HUES6 (cell line): ENCODE measurements around the gene ARHGEF7.

ENCODE experiments used
- H3K27ac ChIP-seq: 2 replicates; pipeline ENCODE4 v1.7.0; 2013; ENCODE audit warnings: low read depth, mild to moderate bottlenecking, low read length, inconsistent platforms
- H3K27me3 ChIP-seq: 2 replicates; pipeline ENCODE4 v1.6.1; 2013; ENCODE audit warnings: low read length; ENCODE audit not compliant: control insufficient read depth, insufficient read depth
- H3K36me3 ChIP-seq: 2 replicates; pipeline ENCODE4 v1.6.1; 2013; ENCODE audit warnings: low read length; ENCODE audit not compliant: control insufficient read depth, insufficient read depth
- H3K4me1 ChIP-seq: 2 replicates; pipeline ENCODE4 v1.6.1; 2013; ENCODE audit warnings: low read length; ENCODE audit not compliant: control insufficient read depth, insufficient read depth
- H3K4me3 ChIP-seq: 2 replicates; pipeline ENCODE4 v1.5.1; 2013; ENCODE audit warnings: low read depth, low read length
- H3K9ac ChIP-seq: one replicate; pipeline ENCODE4 v1.6.1; 2013; ENCODE audit warnings: mild to moderate bottlenecking, low read length
- H3K9me3 ChIP-seq: 2 replicates; pipeline ENCODE4 v1.6.1; 2013; ENCODE audit warnings: low read depth, low read length; ENCODE audit not compliant: control insufficient read depth, insufficient read depth

Gene ARHGEF7

GRCh38 chr13:111339366-111340143 is 224.4 kb downstream of the ARHGEF7 start:
- no peak overlapping the region for H3K4me3 ChIP-seq
- no peak overlapping the region for H3K9ac ChIP-seq
- H3K36me3 ChIP-seq: no peaks in the 10 kb centered on the region
- no peak overlapping the region for H3K27ac ChIP-seq
- H3K4me1 ChIP-seq: no peaks in the 10 kb centered on the region
- no peaks in the 10 kb centered on the region for H3K27me3 ChIP-seq
- H3K9me3 ChIP-seq: peaks cover 2% of the 10 kb centered on the region; the same call in 1 of the 2 replicates

DNA sequence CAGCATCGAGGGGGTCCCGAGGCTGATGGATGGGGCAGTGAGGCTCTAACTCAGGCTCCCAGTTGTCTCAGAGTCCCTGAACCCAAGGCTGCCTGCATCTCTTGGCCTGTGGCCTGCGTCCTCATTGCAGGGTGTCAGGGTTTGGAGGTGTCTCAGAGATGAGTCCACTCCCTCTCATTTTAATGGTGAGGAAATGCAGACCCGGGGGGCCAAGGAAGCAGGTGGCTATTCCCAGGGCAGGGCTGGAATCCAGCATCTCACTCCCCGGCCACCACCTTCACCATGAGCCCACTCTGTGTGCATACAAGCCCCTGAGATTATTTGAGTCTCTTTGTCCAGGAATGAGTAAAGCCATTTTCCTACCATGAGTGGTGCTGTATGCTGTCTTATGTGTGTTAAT is 226.8 kb downstream of the ARHGEF7 start:
- Histone ChIP-seq H3K9me3 (no peaks in the 10 kb centered on the region), H3K4me3 (no peak overlapping the region), H3K4me1 (no peaks in the 10 kb centered on the region), H3K27me3 (no peaks in the 10 kb centered on the region), H3K36me3 (no peaks in the 10 kb centered on the region), H3K27ac (no peak overlapping the region), H3K9ac (no peak overlapping the region)

GRCh38 chr13:111342721-111343120 is 227.6 kb downstream of the ARHGEF7 start:
- Histone ChIP-seq H3K9ac (no peak overlapping the region), H3K27ac (no peak overlapping the region), H3K36me3 (no peaks in the 10 kb centered on the region), H3K4me1 (no peaks in the 10 kb centered on the region), H3K9me3 (no peaks in the 10 kb centered on the region), H3K4me3 (no peak overlapping the region), H3K27me3 (no peaks in the 10 kb centered on the region)

GRCh38 chr13:111343186-111343805 is 228.2 kb downstream of the ARHGEF7 start:
- H3K36me3 ChIP-seq: no peaks in the 10 kb centered on the region
- H3K4me3 ChIP-seq: no peak overlapping the region
- no peaks in the 10 kb centered on the region for H3K27me3 ChIP-seq
- no peak overlapping the region for H3K9ac ChIP-seq
- no peaks in the 10 kb centered on the region for H3K9me3 ChIP-seq
- H3K27ac ChIP-seq: no peak overlapping the region
- H3K4me1 ChIP-seq: no peaks in the 10 kb centered on the region

DNA sequence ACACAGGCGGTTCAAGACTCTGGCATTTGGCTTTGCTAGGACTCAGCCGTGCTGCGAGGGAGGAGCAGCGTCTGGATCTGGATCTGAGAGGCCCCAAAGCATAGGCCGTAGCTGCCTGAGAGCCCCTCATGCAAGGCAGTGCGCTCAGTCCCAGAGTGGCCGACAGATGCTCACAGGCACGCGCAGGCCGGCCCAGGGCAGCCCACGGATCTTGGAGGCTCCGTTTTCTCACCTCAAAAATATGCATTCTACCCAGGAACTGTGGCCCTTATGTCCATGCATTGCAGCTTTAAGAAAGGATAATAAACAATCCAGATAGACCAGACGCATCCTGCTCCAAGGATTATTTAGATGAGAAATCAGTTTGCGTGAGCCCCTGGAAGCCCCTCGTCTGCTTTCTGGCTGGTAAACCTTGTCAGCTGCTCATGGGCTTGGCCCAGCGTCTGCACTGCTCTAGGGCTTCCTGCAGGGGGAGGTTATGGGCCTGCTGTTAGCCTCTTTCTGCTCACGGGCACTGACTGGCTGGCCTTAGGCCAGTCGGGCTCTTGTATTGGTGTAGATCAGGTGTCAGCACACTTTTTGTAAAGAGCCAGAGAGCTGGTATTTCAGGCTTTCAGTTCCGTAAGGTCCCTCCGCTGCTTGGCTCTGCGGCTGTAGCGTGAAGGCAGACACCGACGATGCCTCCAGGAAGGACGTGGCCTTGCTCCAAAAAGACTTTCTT is 229.5 kb downstream of the ARHGEF7 start:
- H3K9ac ChIP-seq: no peak overlapping the region
- no peaks in the 10 kb centered on the region for H3K4me1 ChIP-seq
- H3K9me3 ChIP-seq: no peaks in the 10 kb centered on the region
- H3K27ac ChIP-seq: no peak overlapping the region
- no peaks in the 10 kb centered on the region for H3K27me3 ChIP-seq
- H3K36me3 ChIP-seq: no peaks in the 10 kb centered on the region
- H3K4me3 ChIP-seq: no peak overlapping the region

DNA sequence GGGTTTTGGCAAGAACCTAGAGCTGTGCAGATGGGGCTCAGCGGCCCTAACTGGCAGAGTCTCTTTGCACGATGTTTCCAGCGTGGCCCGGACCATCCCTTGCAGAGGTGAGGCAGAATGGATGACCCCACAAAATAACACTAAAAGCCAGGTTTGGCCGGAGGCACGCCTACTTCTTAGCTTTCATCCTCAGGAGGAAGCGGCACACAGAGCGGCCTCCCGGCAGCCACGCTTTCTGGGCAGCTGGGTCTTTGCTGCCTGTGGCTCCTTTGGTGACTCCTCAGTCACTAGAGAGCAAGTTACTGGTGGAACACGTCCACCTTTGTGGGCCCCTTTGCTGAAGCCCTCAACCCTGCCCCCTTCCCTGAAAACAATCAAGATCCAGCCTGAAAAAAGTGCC is 230.6 kb downstream of the ARHGEF7 start:
- Histone ChIP-seq H3K27me3 (no peaks in the 10 kb centered on the region), H3K36me3 (no peaks in the 10 kb centered on the region), H3K4me1 (no peaks in the 10 kb centered on the region), H3K4me3 (no peak overlapping the region), H3K27ac (no peak overlapping the region), H3K9me3 (no peaks in the 10 kb centered on the region), H3K9ac (no peak overlapping the region)

DNA sequence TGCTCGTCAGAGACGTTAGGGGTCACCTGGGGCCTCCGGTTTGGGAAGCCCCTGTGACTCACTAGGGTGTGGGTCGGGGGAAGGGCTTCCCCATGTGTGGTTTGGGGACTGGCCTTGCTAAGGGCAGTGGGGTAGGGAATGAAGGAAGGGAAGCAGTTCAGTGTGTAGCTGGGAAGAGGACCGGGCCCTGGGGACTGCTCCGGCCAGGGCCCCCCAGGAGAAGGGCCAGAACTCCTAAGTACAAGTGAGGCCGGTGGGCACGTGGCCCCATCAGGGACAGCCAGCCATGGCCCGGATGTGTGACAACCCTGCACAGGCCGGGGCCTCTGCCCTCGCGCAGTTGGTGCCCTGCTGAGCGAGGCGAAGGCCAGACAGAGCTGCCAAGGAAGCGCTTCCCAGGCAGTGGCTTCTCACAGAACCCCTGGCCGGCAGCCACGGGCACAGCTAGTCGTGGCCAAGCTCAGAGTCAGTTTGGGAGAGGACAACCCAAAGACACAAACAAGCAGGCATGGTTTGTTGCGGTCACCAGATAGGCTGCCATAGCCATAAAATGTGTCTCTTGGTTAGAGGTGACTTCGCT is 231.1 kb downstream of the ARHGEF7 start:
- no peak overlapping the region for H3K27ac ChIP-seq
- H3K36me3 ChIP-seq: no peaks in the 10 kb centered on the region
- no peaks in the 10 kb centered on the region for H3K27me3 ChIP-seq
- no peaks in the 10 kb centered on the region for H3K9me3 ChIP-seq
- H3K4me3 ChIP-seq: no peak overlapping the region
- H3K9ac ChIP-seq: no peak overlapping the region
- no peaks in the 10 kb centered on the region for H3K4me1 ChIP-seq

- no peaks in the 10 kb centered on the region for H3K27me3 ChIP-seq
- no peak overlapping the region for H3K9ac ChIP-seq
- no peak overlapping the region for H3K4me3 ChIP-seq
Observed at GRCh38 chr13:111347438-111347837, 232.3 kb downstream of the ARHGEF7 start.

DNA sequence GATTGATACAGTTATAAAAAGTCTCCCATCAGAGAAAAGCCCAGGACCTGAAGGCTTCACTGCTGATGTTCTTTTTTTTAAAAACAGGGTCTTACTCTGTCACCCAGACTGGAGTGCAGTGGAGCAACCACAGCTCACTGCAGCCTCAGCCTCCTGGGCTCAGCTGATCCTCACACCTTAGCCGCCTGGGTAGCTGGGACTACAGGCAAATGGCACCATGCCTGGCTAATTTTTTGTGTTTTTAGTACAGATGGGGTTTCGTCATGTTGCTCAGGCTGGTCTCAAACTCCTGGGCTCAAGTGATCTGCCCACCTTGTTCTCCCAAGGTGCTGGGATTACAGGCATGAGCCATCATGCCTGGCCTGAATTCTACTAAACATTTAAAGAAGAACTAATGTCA is 238.4 kb downstream of the ARHGEF7 start:
- H3K27ac ChIP-seq: no peak overlapping the region
- no peaks in the 10 kb centered on the region for H3K36me3 ChIP-seq
- H3K4me3 ChIP-seq: no peak overlapping the region
- no peak overlapping the region for H3K9ac ChIP-seq
- H3K9me3 ChIP-seq: no peaks in the 10 kb centered on the region
- H3K27me3 ChIP-seq: no peaks in the 10 kb centered on the region
- no peaks in the 10 kb centered on the region for H3K4me1 ChIP-seq

More at GRCh38 chr13:111347438-111347837, 232.3 kb downstream of the ARHGEF7 start:
- Histone ChIP-seq H3K9me3 (no peaks in the 10 kb centered on the region), H3K4me1 (no peaks in the 10 kb centered on the region), H3K27ac (no peak overlapping the region), H3K36me3 (no peaks in the 10 kb centered on the region)

- H3K4me1 ChIP-seq: peaks cover 9% of the 10 kb centered on the region
- H3K36me3 ChIP-seq: no peaks in the 10 kb centered on the region
- no peak overlapping the region for H3K9ac ChIP-seq
- no peak overlapping the region for H3K4me3 ChIP-seq
- no peak overlapping the region for H3K27ac ChIP-seq
- H3K9me3 ChIP-seq: no peaks in the 10 kb centered on the region
- no peaks in the 10 kb centered on the region for H3K27me3 ChIP-seq
Observed at GRCh38 chr13:111354789-111355188, 239.7 kb downstream of the ARHGEF7 start.
